K562 (cell line): ENCODE measurements around the gene NAPA. TPM values are rescaled to one million over a fixed set of nuclear protein-coding genes. Genes with fewer than 3 reads are reported as not detected.
A peak's percentile ranks its signal among the peaks of the same experiment; 100 is the strongest.

Experiments
- ATAC-seq: fragments of 200-7000 bp; cut with Tn5 transposase; 3 replicates; pipeline ENCODE4 v1.9.1; 2020; ENCODE audit warnings: moderate library complexity
- BruUV-seq: library from RNA; stranded (reverse); fragments of 400-500 nt; replicated peaks from 2 replicates; lab custom pipeline; 2021; lab: Mats Ljungman, UMichigan
- CTCF ChIA-PET: fragments of 300-600 bp; formaldehyde crosslinking; extraction: SDS; loops from one replicate; lab custom pipeline; 2021; ENCODE audit warnings: low intra/inter-chr PET ratio; lab: Yijun Ruan, JAX
- POLR2A ChIA-PET: fragments of 300-600, 350-650 bp; sonication (Branson Sonifier 250); formaldehyde crosslinking; extraction: SDS; loops from one replicate; lab custom pipeline; 2021; ENCODE audit warnings: antibody characterized with exemption, inconsistent platforms; lab: Yijun Ruan, JAX
- DNase-seq, 4 experiments: peaks; one replicate each; pipeline versions ENCODE4 v3.0.0 to v3.0.0-alpha.2; 2011 to 2018; ENCODE audit warnings: low spot score in 3 of 4, mixed read lengths in 3 of 4; ENCODE audit errors: extremely low read depth in 1 of 4
- FAIRE-seq: peaks from 2 replicates; lab custom pipeline; 2011; peaks lifted over from hg19 to GRCh38; lab: Jason Lieb, UNC
- H2AFZ ChIP-seq: 2 replicates; pipeline ENCODE4 v1.6.0; 2011; ENCODE audit warnings: low read depth, low read length, control low read depth, inconsistent platforms
- H3K27ac ChIP-seq: fragments of 200-600 bp; 3 replicates; pipeline ENCODE4 v1.8.0; 2011; ENCODE audit warnings: low read depth, mild to moderate bottlenecking, control low read depth, inconsistent platforms, low read length, moderate library complexity, mixed read lengths; ENCODE audit errors: extremely low read depth
- H3K27me3 ChIP-seq, 2 experiments: fragments of 300-600 bp in 1 of 2; 2 replicates in 1 of 2; 3 replicates in 1 of 2; pipeline versions ENCODE4 v1.6.0 to v1.8.0; 2011; ENCODE audit warnings: inconsistent platforms in 2 of 2, low read length in 2 of 2, mild to moderate bottlenecking in 1 of 2, mixed read lengths in 1 of 2, moderate library complexity in 1 of 2; ENCODE audit not compliant: control insufficient read depth in 2 of 2, insufficient read depth in 2 of 2
- H3K36me3 ChIP-seq: fragments of 300-600 bp; 3 replicates; pipeline ENCODE4 v1.8.0; 2011; ENCODE audit warnings: mild to moderate bottlenecking, low read length, inconsistent platforms; ENCODE audit not compliant: control insufficient read depth, insufficient read depth
- H3K4me1 ChIP-seq, 2 experiments: fragments of 200-600 bp in 1 of 2; replicated peaks in 1 of 2; 2 replicates in 1 of 2; 3 replicates in 1 of 2; pipeline versions ENCODE4 v1.5.1 to v1.8.0; 2011; ENCODE audit warnings: inconsistent platforms in 2 of 2, low read length in 2 of 2, mild to moderate bottlenecking in 1 of 2, mixed read lengths in 1 of 2, moderate library complexity in 1 of 2; ENCODE audit not compliant: control insufficient read depth in 2 of 2, insufficient read depth in 2 of 2
- H3K4me2 ChIP-seq: 2 replicates; pipeline ENCODE4 v1.6.1; 2011; ENCODE audit warnings: low read length, control low read depth, inconsistent platforms, mixed read lengths; ENCODE audit not compliant: insufficient read depth
- H3K4me3 ChIP-seq: fragments of 200-600 bp; sonication (generic), shearing (Covaris generic); 2 replicates; pipeline ENCODE4 v1.5.1; 2016; ENCODE audit warnings: control low read depth, inconsistent platforms
- H3K79me2 ChIP-seq: fragments of 200-600 bp; 3 replicates; pipeline ENCODE4 v1.8.0; 2011; ENCODE audit warnings: low read length, inconsistent platforms; ENCODE audit not compliant: control insufficient read depth, insufficient read depth
- H3K9ac ChIP-seq, 2 experiments: 2 replicates each; pipeline versions ENCODE4 v1.6.0 to v1.6.1; 2011; ENCODE audit warnings: low read depth in 2 of 2, low read length in 2 of 2, control low read depth in 1 of 2, inconsistent platforms in 1 of 2, mild to moderate bottlenecking in 1 of 2, mixed read lengths in 1 of 2; ENCODE audit not compliant: insufficient read depth in 1 of 2
- H3K9me1 ChIP-seq: one replicate; pipeline ENCODE4 v1.6.0; 2011; ENCODE audit warnings: inconsistent platforms, mild to moderate bottlenecking, low read length, moderate library complexity; ENCODE audit not compliant: control insufficient read depth, insufficient read depth
- H3K9me3 ChIP-seq: replicated peaks from 2 replicates; pipeline ENCODE4 v1.5.1; 2011; ENCODE audit warnings: low read depth, low read length, inconsistent platforms; ENCODE audit not compliant: control insufficient read depth, insufficient read depth
- H4K20me1 ChIP-seq: replicated peaks from 2 replicates; pipeline ENCODE4 v1.6.1; 2011; ENCODE audit warnings: low read length, inconsistent platforms, mixed read lengths; ENCODE audit not compliant: control insufficient read depth, insufficient read depth
- BCOR ChIP-seq: fragments of 450-650 bp; IDR thresholded peaks from 2 replicates; pipeline ENCODE4 v1.6.1; 2016
- CHCHD3 ChIP-seq: fragments of 250-450 bp; sonication (Bioruptor Pico); IDR thresholded peaks from 2 replicates; pipeline ENCODE4 v2.1.2; 2022; ENCODE audit warnings: mild to moderate bottlenecking
- DDX20 ChIP-seq: fragments of 450-650 bp; IDR thresholded peaks from 2 replicates; pipeline ENCODE4 v1.6.1; 2016; ENCODE audit warnings: missing genetic modification characterization, low read depth, mild to moderate bottlenecking, missing compliant biosample characterization, moderate library complexity
- FOS ChIP-seq: IDR thresholded peaks from 3 replicates; pipeline ENCODE4 v1.6.1; 2011; ENCODE audit not compliant: insufficient read length; ENCODE audit errors: extremely low read depth
- KDM1A ChIP-seq, 2 experiments: fragments of 450-650 bp; IDR thresholded peaks; 2 replicates each; pipeline ENCODE4 v1.6.1; 2016; ENCODE audit warnings: mild to moderate bottlenecking in 2 of 2
- PML ChIP-seq: IDR thresholded peaks from 2 replicates; pipeline ENCODE4 v1.6.1; 2012; ENCODE audit warnings: low read length, inconsistent platforms
- RBM25 ChIP-seq: fragments of 200-400 bp; formaldehyde crosslinking; IDR thresholded peaks from 2 replicates; pipeline ENCODE4 v1.6.1; 2018; ENCODE audit warnings: low read length, low read depth, moderate library complexity; ENCODE audit not compliant: severe bottlenecking
- SUPT5H ChIP-seq: fragments of 450-650 bp; IDR thresholded peaks from 2 replicates; pipeline ENCODE4 v1.6.1; 2016
- THAP12 ChIP-seq: fragments of 250-450 bp; sonication (Bioruptor Pico); IDR thresholded peaks from 2 replicates; pipeline ENCODE4 v1.9.0; 2021; ENCODE audit warnings: mild to moderate bottlenecking, inconsistent platforms
- XRCC5 ChIP-seq: fragments of 200-400 bp; formaldehyde crosslinking; IDR thresholded peaks from 2 replicates; pipeline ENCODE4 v1.6.1; 2017; ENCODE audit warnings: low read depth, mild to moderate bottlenecking, low read length
- ZBTB9 ChIP-seq: fragments of 450-650 bp; formaldehyde crosslinking; IDR thresholded peaks from 2 replicates; pipeline ENCODE4 v1.4.0; 2020; ENCODE audit warnings: mild to moderate bottlenecking, moderate library complexity
- ZNF143 ChIP-seq: sonication (generic); formaldehyde crosslinking; IDR thresholded peaks from 2 replicates; pipeline ENCODE4 v1.9.0; 2022; ENCODE audit warnings: mild to moderate bottlenecking, missing genetic modification reagents
- ZNF24 ChIP-seq: fragments of 450-650 bp; IDR thresholded peaks from 2 replicates; pipeline ENCODE4 v1.6.1; 2016
- ZNF282 ChIP-seq: sonication (generic); formaldehyde crosslinking; IDR thresholded peaks from 2 replicates; pipeline ENCODE4 v1.8.1; 2023; ENCODE audit warnings: missing genetic modification reagents
- WGBS: fragments of 100-300 bp; shearing (Covaris generic); methylation state at CpG from one replicate; pipeline ENCODE4 v1.1.6; 2016; ENCODE audit warnings: low coverage, mixed read lengths; ENCODE audit not compliant: insufficient coverage; ENCODE audit errors: missing lambda C conversion rate; 5-methylcytosine and 5-hydroxymethylcytosine counted together
- in situ Hi-C: fragments of 300-500 bp; cut with MboI; formaldehyde crosslinking; loops from 4 replicates; pipeline ENCODE4 v1.15.0; 2018; ENCODE audit warnings: inconsistent platforms, mixed read lengths
- intact Hi-C: fragments of 100-400 bp; cut with micrococcal nuclease; formaldehyde crosslinking; loops from 2 replicates; pipeline ENCODE4 v1.14.2; 2022
- polyA plus RNA-seq, 8 experiments: library from polyadenylated mRNA; depleted of rRNA in 4 of 8; stranded (reverse) in 5 of 8; unstranded in 3 of 8; fragments of >200 nt; fragmentation: Nextera tagmentation in 2 of 8; fragmentation: Illumina TruSeq in 1 of 8; extraction: Ambion mirVana in 2 of 8; extraction: Trizol in 1 of 8; gene quantifications; 2 replicates each; pipeline versions ENCODE4 v1.2.1 to v1.2.3, GENCODE V29; 2011 to 2014; ENCODE audit warnings: inconsistent platforms in 1 of 8, missing spikeins in 1 of 8
- total RNA-seq, 7 experiments: library from RNA; depleted of rRNA in 6 of 7; stranded (reverse); fragments of >200 nt in 6 of 7; fragmentation: Illumina TruSeq in 2 of 7; extraction: Trizol in 2 of 7; gene quantifications; 2 replicates each; pipeline versions ENCODE4 v1.2.1 to v1.2.3, GENCODE V29; 2011 to 2021; ENCODE audit warnings: low replicate concordance in 1 of 7
- TF ChIP-seq, protein P1 (sequence below): fragments of 450-650 bp; IDR thresholded peaks from 2 replicates; pipeline ENCODE4 v1.6.1; 2016; ENCODE audit warnings: mild to moderate bottlenecking
- TF ChIP-seq, protein P2 (sequence below): fragments of 250-450 bp; sonication (Bioruptor Pico); IDR thresholded peaks from 2 replicates; pipeline ENCODE4 v1.8.0; 2022; ENCODE audit warnings: moderate library complexity, mild to moderate bottlenecking, inconsistent platforms

NAPA gene
- total and polyA plus RNA-seq, 9 of the 15 experiments (the other 6 are each of a cell fraction or from before 2014, with no cell fraction given), result 5.4 to 98.6 (median 77.5) TPM

DNA sequence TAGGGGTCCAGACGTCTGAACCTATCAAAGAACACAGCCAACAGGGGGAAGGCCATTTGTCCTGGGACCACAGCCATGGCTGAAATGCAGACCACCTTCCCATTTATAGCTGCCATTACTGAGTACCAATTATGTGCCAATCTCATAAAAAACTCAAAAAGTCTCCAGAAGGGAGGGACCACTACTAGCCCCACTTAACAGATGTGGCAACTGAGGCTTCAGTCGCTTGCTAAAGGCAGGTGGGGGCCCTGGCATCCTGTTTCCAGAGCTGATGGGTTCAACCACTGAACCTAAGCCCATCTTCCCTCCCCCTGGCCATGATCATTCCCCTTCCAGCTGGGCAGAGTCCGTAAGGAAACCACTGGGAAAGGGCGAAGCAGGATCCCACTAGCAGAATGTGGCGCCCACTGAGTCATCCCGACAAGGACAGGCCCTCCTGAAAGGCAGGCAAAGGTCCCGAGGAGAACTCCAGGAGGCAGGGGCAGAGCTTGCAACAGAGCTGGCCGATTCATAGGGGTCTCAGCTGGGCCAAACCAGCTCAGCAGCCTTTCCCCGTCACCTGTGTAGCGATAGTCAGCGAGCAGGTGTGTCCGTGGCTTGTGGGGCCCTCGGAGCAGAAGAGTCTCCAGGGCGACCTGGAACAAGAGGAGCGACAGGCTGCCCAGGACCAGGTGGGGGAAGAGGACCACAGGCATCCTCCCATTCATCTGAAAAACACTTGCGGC, 14.3 kb upstream of the NAPA start:
- no peaks in the 10 kb centered on the region for H4K20me1 ChIP-seq
- no peaks in the 10 kb centered on the region for H3K9me3 ChIP-seq
- H3K79me2 ChIP-seq, result no peaks in the 10 kb centered on the region
- no peak overlapping the region for H3K27ac ChIP-seq
- ChIA-PET CTCF (no interaction called here), POLR2A (interaction anchor here (0.6 to 1.0 kb wide), 3 partner anchors 14 to 40 kb away, joined by 3 read pairs; no protein-coding TSS in a partner anchor)
- no peaks in the 10 kb centered on the region for H3K36me3 ChIP-seq
- H3K27me3 ChIP-seq, result peaks cover 0 to 6% of the 10 kb centered on the region in 2 experiments; a peak in 3 of 5 replicates
- in situ Hi-C loops (no loop called here), intact Hi-C loops (no loop called here)
- no peaks in the 10 kb centered on the region for H3K9me1 ChIP-seq
- FAIRE-seq (no peak), ATAC-seq (no peak), DNase-seq (no peak)
- 32% methylated on average over 16 of the region's 16 CpGs for WGBS
- H3K4me2 ChIP-seq, result no peak overlapping the region
- H2AFZ ChIP-seq, result no peak overlapping the region
- no peak overlapping the region for H3K4me3 ChIP-seq
- no TSS peak for BruUV-seq
- no peak overlapping the region for H3K9ac ChIP-seq
- H3K4me1 ChIP-seq, result peaks cover 13 to 14% of the 10 kb centered on the region in 2 experiments
- no peak for TF ChIP-seq ZNF143 (CRISPR knock-in tag)
- TF ChIP-seq FOS, result no peak
- no peak for TF ChIP-seq PML
- TF ChIP-seq THAP12 (CRISPR knock-in tag), result no peak
- TF ChIP-seq, protein P1, sequence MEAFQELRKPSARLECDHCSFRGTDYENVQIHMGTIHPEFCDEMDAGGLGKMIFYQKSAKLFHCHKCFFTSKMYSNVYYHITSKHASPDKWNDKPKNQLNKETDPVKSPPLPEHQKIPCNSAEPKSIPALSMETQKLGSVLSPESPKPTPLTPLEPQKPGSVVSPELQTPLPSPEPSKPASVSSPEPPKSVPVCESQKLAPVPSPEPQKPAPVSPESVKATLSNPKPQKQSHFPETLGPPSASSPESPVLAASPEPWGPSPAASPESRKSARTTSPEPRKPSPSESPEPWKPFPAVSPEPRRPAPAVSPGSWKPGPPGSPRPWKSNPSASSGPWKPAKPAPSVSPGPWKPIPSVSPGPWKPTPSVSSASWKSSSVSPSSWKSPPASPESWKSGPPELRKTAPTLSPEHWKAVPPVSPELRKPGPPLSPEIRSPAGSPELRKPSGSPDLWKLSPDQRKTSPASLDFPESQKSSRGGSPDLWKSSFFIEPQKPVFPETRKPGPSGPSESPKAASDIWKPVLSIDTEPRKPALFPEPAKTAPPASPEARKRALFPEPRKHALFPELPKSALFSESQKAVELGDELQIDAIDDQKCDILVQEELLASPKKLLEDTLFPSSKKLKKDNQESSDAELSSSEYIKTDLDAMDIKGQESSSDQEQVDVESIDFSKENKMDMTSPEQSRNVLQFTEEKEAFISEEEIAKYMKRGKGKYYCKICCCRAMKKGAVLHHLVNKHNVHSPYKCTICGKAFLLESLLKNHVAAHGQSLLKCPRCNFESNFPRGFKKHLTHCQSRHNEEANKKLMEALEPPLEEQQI, result no peak
- no peak for TF ChIP-seq ZNF24
- TF ChIP-seq CHCHD3 (CRISPR knock-in tag), result no peak
- TF ChIP-seq, protein P2, sequence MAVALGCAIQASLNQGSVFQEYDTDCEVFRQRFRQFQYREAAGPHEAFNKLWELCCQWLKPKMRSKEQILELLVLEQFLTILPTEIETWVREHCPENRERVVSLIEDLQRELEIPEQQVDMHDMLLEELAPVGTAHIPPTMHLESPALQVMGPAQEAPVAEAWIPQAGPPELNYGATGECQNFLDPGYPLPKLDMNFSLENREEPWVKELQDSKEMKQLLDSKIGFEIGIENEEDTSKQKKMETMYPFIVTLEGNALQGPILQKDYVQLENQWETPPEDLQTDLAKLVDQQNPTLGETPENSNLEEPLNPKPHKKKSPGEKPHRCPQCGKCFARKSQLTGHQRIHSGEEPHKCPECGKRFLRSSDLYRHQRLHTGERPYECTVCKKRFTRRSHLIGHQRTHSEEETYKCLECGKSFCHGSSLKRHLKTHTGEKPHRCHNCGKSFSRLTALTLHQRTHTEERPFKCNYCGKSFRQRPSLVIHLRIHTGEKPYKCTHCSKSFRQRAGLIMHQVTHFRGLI, result no peak
- no peak for TF ChIP-seq ZNF282 (CRISPR knock-in tag)
- TF ChIP-seq KDM1A (IDR thresholded peaks at IDR 0.05), result 0 out of 4 replicates have a peak, but pooled peaks of 1 of the 2 experiments have one; percentile 31
- no peak for TF ChIP-seq DDX20 (tag)
- TF ChIP-seq BCOR, result peak; percentile 58; the same call in 1 of the 2 replicates
- no peak for TF ChIP-seq ZBTB9
- peak; percentile 70 for TF ChIP-seq RBM25
- TF ChIP-seq SUPT5H, result no peak
- no peak for TF ChIP-seq XRCC5
